GM18858 (cell line): ENCODE measurements around the gene ENAH.

Experiments used
- ATAC-seq: cut with Tn5 transposase; IDR thresholded peaks from one replicate; pipeline ENCODE4 v1.9.1; 2021; ENCODE audit not compliant: unreplicated experiment

The ENAH gene

DNA sequence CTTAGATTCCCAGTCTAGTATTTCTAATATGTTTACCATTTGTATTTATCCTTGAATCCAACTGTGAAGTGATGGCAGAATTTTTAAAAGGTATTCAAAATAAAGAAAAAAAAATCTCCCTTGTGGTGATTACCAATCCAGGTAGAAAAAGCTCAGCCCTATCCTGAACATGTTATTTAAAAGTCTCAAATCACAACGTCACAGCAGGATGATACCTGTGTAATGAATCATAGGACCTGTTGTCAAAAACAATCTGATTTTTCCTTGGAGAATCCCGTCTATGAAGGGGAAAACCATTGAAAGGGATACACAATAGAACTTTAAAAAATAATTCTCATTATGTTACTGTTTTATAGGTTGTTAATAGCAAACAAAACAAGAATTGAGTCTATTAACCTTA is 148.1 kb downstream of the ENAH start:
- no peak for ATAC-seq

DNA sequence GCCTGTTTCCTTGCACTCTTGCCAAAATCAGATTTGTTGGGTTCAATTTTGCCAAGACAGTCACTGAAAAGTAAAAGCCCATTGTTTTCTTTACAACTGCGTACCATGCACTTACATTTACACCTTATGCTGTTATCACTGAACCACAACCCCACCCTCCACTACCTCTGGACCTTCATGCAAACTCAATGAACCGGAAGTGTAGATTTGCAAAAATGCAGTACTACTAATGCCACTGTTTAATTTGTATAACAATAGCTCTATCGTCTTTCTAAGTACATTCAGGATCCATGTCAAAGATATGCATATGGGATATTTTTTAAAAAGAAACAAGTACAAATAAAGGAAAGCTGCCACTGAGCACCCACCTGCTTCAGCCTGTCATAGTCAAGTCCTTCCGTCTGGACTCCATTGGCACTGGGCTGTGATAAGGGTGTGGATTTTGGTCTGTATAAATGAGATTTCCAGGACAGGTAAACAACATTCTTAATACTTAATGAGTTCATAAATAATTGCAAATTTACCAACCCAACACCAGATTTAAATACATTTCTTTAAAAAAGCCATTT is 152.2 kb downstream of the ENAH start:
- no peak for ATAC-seq

DNA sequence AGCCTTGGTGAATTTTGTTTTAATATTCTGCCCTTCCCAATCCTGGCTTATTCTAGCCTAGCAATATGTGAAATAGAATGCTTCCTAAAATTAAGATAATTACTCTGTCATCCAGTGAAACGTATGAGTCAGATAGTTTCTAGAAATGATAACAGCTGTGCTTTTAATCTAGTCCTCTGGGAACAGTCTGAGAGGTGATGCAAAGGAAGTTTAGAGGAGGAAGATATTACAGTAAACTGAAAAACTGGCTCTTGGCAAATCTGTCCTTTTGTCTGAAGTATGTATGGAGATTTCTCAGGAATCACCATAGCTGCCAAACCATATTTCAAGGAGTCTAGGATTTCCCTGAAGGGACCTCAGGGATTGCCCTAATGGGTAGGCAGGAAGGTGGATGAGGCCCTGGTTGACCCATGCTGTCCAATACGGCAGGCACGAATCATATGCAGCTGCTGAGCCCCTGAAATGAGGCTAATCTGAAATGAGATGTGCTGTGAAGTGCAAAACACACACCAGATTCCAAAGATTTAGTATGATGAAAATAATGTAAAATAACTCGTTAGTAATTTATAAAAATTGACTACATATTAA is 154.3 kb downstream of the ENAH start:
- ATAC-seq: no peak

DNA sequence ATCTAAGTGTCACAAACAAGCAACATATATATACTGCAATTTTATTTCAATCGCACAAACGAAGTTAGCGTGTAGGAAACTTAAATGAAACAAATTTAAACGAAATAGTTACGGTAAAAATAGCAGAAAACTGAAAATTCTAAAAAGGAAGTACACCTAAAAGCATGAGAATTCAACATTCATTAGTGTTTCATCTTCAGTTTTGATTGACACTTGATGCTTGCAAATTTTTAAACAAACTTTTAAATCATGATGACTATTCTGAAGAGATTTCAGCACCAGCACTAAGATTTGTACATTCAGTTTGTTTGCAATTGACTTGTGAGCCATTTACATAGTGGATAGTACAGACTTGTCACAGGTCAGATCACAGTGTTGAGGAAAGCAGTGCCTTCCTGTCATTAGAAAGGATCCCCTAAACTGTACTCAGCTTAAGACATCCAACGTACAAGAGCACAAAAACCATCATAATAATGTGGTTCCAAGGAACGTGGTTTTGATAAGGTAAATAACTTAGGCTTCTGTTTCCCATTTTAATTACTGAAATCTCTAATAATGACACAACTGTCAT is 158.0 kb downstream of the ENAH start:
- ATAC-seq: no peak

DNA sequence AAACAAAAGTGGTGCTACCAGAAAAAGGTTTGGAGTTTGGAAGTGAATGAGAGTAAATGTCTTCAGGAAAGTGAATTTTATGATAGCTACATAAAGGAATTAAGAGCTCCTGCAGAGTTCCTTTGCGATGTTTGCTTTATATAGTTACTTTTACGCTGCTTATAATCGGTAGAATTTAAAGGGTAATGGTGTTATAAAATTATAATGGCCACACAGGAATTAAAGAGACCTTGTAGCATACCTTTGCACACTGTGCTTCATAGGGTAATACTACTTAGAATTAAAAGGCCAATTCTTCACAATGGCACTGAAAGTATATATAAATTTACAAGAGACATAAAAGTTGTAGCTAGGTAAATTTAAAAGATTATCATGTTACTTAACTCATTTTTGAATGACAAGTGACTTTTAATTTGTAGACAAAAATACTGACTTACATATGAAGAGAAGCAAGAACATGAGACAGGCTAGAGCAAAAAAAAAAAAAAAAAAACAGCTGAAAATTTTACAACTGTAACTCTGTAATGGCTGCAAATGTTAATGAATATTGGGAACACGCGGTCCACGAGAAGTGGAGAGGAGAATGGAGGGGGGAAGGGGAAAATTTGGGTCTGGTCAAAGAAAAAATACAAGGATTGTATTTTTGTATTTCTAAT is 159.2 kb downstream of the ENAH start:
- no peak for ATAC-seq

DNA sequence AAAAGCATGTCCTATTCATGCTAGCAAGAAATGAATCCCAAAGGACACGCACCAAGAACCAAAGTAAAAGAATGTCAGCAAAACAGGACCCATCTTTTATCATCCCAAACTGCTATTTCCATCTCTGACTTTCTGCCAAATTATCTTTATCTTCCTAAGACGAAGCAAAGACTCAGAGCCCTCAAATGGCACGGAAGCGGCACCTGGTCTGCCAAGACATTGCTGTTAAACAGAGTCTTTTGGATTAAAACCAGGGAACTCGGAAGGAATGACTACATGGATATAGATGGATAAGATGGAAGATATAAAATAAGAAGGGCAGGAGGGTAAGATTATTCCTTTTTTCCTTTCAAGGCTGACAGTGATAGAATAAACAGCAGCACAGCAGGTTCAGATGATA is 164.2 kb downstream of the ENAH start:
- no peak for ATAC-seq

DNA sequence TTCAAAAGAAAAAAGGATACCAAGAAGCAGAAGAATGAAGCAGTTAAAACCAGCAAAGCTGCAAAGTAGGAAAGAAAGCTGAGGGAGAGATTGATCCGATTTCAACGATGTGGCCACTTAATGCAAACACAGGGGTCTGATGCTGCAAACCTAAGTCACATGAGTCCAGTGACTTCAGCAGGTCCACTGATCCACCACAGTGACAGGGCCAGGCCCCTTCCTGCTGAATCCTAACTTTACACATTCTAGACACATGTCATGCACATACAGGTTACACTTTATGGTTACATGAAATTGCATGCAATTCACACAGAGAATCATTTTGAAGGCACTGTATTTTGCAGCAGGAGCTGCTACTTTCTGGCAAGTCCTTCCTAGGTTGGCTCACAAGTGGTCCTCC is 166.1 kb downstream of the ENAH start:
- ATAC-seq: no peak

DNA sequence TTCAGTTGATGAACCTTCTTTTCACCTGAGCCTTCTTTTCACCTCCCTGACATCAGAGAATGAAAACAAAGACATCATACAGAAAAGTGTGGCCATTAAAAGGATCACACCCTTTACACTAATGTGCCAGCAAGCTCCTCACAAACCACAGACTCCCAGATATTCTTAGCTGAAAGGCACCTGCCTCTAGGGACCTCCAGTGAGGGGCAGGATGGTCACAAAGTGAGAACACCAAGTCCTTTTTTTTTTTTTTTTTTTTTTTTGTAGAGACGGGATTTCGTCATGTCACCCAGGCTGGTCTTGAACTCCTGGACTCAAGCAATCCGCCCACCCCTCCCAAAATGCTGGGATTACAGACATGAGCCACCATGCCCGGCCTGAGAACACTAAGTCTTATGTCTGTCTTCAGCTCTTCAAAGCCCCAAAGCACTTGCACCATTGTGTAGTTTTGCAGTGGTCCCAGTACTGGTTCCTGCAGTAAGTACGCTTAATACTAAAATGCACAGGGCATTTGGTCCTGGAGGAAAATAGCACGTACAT is 166.9 kb downstream of the ENAH start:
- no peak for ATAC-seq

DNA sequence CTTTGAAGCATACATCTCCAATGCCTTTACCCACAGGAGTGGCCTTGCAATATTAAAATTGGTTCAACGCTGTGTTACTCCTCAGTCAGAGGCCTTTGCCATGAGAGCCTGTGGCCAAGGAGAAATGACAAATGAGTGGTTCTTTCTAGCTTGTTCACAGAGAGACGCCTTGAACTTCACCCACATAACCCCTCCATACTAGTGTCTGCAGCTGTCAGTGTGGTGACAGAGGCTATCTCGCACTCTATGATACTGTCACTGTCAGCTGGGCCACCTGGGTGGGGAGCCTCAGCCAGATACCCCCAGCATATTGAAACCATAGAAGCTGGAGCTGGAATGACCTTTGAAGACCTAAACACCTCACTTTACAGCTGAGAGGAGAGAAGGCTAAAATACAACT is 167.7 kb downstream of the ENAH start:
- ATAC-seq: no peak

DNA sequence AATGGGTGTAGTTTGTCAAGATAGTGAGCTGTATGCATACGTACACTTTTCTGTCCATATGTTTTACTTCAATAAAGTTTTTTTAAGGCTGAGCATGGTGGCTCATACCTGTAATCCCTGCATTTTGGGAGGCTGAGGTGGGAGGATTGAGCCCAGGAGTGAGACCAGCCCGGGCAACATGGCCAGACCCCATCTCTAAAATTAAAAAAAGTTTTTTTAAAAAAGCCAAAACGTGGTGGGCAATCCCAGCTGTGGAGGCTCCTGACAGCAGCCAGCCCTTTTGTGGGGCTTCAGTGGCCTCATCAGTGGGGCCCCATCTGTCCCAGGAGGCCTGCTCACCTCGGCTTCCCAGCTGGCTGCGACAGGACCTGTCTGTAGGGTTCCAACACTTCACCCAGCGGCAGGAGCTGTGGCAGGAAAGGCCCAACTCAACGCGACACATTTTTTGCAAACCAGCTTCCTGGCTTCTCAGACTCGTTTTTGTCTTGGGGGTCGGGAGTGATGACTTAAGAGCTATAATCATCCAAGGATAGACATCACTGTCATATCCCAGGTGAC is 168.2 kb downstream of the ENAH start:
- ATAC-seq: no peak

DNA sequence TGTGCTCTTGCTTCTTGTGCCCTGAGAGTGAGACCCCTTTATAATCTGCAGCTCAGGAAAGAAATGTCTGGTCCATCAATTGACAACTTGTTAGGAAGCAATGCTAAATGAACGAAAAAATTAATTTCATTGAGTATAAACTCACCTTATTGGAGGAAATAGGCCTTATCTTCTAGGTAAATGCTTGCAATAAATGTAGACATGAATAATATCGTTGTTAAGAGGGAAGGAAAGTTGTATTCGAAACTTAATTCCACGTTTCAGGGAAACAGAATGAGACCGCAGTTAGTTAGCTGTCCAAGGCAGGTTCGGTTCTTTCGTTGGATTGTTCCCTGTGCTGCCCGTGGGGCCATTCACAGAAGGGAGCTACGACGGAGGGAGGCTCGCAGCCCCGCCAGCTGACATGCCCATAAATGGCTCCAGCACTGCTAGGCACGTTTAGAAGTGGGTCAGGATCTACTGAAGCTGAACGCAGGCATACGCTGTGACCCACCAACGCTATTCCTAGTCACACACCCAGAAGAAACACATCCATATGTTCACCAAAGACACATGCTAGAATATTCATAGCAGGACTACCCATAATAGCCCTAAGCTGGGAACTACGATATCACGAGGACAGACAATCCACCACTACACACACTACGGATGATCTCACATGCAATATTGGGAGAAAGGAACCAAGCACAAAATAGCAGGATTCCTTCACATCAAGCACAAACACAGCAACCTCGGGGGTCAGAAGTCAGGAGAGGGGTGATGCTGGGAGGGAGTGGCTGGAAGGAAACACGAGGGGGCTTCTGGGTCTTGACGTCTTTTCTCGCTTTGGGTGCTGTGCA is 168.9 kb downstream of the ENAH start:
- no peak for ATAC-seq

DNA sequence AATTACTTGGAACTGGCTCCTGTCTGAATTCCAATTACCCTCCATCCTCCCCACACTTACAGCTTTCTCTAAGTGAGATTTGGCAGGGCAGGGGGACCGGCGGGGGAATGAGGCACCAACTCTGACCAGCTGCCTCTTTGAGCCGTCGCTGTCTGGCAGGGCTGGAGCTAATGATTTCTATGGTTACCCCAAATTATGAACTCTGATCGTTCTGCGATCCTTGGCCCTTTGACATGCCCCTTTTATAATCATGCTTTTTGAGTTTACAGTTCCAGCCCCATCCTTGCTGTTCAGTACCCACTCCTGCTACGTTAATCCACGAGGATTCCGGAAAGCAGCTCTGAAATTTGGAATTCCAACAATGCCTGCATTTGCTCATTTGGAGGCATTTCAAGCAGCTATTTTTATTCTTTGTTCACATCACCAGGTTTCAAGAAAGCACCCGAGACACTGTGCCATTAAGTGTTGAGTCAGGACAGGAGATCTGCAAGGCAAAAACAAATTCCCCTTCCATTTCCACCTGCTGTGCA is 170.4 kb downstream of the ENAH start:
- ATAC-seq: no peak

DNA sequence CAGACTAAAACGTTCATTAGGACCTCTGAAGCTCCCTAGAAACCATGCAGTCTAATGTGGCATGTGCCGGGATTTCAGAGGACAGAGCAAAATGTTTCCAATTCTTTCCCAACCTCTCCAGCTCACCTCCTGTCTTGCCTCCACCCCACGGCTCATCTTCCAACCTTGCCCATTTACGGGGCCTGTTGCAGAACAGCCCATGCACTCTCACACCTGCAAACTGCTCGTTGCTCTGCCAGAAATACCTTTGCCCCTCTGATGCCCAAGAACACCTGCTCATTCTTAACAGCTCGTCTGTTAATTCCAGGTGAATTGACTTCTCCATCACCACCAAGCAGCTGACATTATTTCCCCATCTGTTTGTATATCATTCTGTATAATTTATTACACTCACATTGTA is 171.2 kb downstream of the ENAH start:
- ATAC-seq: no peak

DNA sequence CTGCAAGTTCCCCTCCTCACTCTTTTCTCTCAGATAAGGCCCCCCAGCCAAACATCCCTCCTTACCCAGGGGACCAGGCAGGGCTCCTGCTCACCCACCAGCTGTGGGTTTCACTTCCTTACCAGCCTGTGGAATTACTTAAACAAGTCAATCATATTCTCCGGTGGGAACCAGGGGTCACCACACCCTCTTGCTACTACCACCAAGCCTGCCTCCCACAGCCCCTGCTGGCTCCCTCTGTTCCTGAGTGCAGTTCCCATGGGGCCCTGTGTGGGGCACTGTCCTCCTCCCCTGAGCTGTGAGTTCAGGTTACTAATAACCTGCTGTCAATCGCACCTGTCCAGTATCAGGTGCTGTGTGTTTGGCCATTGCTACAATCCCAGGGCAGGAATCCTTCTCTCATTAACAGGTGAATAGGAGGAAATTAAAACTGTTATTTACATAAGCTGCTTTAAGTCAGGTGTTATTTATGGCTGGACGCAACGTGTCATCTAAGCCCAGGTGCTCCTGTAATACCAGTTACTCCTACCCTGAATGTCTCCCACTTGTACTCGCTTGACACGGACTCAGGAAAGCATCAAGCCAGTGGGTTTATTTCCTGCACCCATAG is 172.0 kb downstream of the ENAH start:
- ATAC-seq: peak; percentile 88

DNA sequence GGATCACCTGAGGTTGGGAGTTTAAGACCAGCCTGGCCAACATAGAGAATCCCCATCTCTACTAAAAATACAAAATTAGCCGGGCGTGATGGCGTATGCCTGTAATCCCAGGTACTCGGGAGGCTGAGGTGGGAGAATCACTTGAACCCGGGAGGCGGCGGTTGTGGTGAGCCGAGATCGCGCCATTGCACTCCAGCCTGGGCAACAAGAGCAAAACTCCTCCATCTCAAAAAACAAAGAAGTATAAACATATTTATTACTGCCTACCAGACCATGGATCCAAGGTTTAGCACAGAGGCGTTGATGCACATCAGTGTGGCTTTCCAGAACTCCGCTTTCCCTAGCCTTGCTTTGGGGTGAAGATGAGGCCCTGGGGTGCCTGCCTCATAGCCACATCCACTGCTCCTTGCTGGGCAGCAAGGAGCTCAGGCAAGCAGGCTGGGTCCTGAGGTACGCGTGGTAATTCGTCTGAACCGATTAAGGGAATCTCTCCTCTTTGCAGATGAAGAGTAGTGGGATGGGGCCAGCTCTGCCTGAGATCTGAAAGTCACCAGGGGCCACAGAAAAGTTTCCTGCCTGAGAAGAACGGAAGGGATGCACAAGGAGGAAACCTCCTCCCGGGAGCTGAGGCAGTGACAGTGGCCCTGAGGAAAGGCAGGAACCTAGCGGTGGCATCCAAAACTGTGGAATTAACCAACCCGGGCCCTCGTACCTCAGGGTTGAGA is 172.8 kb downstream of the ENAH start:
- ATAC-seq: no peak

DNA sequence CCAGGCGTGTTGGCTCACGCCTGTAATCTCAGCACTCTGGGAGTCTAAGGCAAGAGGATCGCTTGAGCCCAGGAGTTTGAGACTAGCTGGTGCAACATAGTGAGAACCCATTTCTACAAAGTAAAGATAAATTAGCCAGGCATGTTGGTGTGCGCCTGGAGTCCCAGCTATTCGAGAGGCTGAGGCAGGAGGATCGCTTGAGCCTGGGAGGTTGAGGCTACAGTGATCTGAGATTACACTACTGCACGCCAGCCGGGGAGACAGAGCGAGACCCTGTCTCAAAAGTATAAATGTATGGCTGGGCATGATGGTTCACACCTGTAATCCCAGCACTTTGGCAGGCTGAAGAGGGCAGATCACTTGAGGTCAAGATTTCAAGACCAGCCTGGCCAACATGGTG is 173.6 kb downstream of the ENAH start:
- no peak for ATAC-seq

DNA sequence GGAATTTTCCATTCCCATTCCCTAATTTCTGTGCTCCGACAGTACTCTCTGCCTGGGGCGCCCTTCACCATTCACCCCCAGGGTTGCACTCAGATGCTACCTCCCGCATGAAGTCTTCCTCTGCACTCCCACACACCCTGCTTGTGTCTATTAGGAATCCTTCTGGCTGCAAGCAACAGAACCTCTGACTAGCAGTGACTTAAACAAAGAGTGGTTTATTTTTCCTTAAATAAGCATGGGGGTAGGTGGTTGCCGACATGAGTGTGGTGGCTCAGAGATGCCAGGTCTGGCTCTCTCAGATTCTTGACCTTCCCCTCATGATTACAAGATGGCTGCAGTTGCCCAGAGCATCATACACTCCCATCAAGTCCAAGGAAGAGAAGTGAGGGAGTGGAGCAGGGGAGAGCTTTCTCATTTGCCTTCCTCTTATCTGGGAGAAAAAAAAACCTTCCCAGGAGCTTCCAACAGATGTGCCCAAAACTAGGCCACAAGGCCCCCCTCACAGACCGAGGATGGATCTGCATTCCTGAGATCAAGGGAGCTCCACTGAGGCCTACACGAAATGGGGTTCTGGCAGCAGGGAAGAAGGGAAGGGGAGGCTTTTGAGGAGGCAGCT is 175.5 kb downstream of the ENAH start:
- ATAC-seq: no peak

DNA sequence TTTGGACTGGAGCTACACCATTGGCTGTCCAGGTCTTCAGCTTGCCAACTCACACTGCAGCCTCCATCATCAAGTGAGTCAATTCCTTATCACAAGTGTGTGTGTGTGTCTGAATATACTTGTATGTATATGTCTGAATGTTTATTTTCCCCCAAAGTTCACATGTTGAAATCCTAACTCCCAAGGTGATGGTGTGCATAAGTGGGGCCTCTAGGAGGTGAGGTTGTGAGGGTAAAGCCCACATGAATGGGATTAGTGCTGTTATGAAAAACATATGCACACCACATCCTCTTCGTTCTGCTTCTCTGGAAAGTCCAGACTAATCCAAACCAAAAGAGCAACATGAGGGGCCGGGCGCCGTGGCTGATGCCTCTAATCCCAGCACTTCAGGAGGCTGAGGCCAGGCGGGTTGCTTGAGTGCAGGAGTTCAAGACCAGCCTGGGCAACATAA is 176.4 kb downstream of the ENAH start:
- ATAC-seq: no peak

DNA sequence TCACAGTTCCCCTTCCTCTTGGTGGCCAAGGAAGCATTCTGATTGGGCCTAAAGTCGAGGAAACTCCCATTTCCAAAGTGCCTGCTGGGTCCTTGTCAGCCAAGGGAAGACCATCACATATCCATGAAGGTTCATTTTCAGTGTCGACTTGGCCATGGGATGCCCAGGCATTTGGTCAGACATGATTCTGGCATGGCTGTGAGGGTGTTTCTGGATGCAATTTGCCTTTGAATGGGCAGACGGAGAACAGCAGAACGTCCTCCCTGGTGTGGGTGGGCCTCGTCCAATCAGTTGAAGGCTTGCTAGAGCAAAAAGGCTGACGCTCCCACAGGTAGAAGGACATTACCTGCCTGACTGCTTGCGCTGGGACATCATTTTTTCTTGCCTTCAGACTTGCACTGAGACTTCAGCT is 176.8 kb downstream of the ENAH start:
- no peak for ATAC-seq
